ENCODE data around the gene SPC24. TPM values are rescaled to one million over a fixed set of nuclear protein-coding genes. Genes with fewer than 3 reads are reported as not detected.
"Not testable (repeated sequence)": the region's sequence is repeated elsewhere in the genome, so short reads cannot be mapped to it uniquely, and the experiment has no call there.

Gene SPC24
- total RNA-seq, 1 experiment from 2014 or later: 33.9 TPM

GRCh38 chr19:11098327-11098726, 57.3 kb downstream of the SPC24 start:
- peaks cover 95% of the 10 kb centered on the region for H3K79me2 ChIP-seq (ENCODE audit: insufficient read depth, low read length)
- no peak overlapping the region for H3K27ac ChIP-seq (ENCODE audit: low read depth, low read length)
- H3K4me1 ChIP-seq (ENCODE audit: control insufficient read depth in 1 of 2, insufficient read depth in 2 of 2, low read length in 2 of 2): peaks cover 31 to 48% of the 10 kb centered on the region in 2 experiments
- no peak for TF ChIP-seq JUND (IDR thresholded peaks at IDR 0.05)
- no peak for TF ChIP-seq EGR1 (IDR thresholded peaks at IDR 0.05; ENCODE audit: low read depth)
- TF ChIP-seq, protein P1, sequence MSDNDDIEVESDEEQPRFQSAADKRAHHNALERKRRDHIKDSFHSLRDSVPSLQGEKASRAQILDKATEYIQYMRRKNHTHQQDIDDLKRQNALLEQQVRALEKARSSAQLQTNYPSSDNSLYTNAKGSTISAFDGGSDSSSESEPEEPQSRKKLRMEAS (IDR thresholded peaks at IDR 0.05): no peak
- TF ChIP-seq SRF (IDR thresholded peaks at IDR 0.05; ENCODE audit: low read depth): no peak
- TF ChIP-seq ZNF274 (IDR thresholded peaks at IDR 0.05; ENCODE audit: low read depth, low read length): no peak
- TF ChIP-seq RAD21 (IDR thresholded peaks at IDR 0.05; ENCODE audit: low read depth): no peak
- no peak for TF ChIP-seq EZH2 (IDR thresholded peaks at IDR 0.05)
- H3K9me3 ChIP-seq (ENCODE audit: control insufficient read depth in 1 of 2, insufficient read depth in 1 of 2, low read depth in 1 of 2, low read length in 2 of 2): no peaks in the 10 kb centered on the region
- no peaks in the 10 kb centered on the region for H4K20me1 ChIP-seq (ENCODE audit: insufficient read depth)
- no peak for DNase-seq (ENCODE audit: low read depth, low spot score)
- no peak overlapping the region for H3K4me3 ChIP-seq (replicated peaks in 1 of 2; ENCODE audit: low read depth in 1 of 2, low read length in 2 of 2)
- no peak overlapping the region for H2AFZ ChIP-seq (ENCODE audit: low read depth, low read length, poor library complexity, severe bottlenecking)
- H3K4me2 ChIP-seq (ENCODE audit: low read length): no peak overlapping the region
- POLR2A ChIA-PET: no interaction called here
- H3K9ac ChIP-seq (ENCODE audit: low read length): no peak overlapping the region
- RAD21 ChIA-PET (ENCODE audit: low non-redundant PET in 1 of 2, low total read pairs in 2 of 2, uncharacterized antibody in 2 of 2, unreplicated experiment in 2 of 2): no interaction called here
- CTCF ChIA-PET: no interaction called here
- peaks cover 31 to 48% of the 10 kb centered on the region in 2 experiments for H3K36me3 ChIP-seq (ENCODE audit: control insufficient read depth in 1 of 2, insufficient read depth in 2 of 2, low read length in 2 of 2)
- H3K9me2 ChIP-seq (ENCODE audit: insufficient read depth): no peaks in the 10 kb centered on the region
- intact Hi-C loops (cut with micrococcal nuclease): loop anchor here (5.0 kb wide), 1 partner anchor 161 kb away; no protein-coding TSS in a partner anchor
- no peaks in the 10 kb centered on the region for H3K27me3 ChIP-seq (ENCODE audit: insufficient read depth, low read length)
- no TSS peak for BruUV-seq (replicated peaks)
- ATAC-seq: no peak

GRCh38 chr19:11097367-11097766, 58.2 kb downstream of the SPC24 start:
- H3K27ac ChIP-seq (ENCODE audit: low read depth, low read length); DNase-seq (ENCODE audit: low read depth, low spot score): not testable (repeated sequence)

More at GRCh38 chr19:11097367-11097766, 58.2 kb downstream of the SPC24 start:
- H3K9me3 ChIP-seq (ENCODE audit: control insufficient read depth in 1 of 2, insufficient read depth in 1 of 2, low read depth in 1 of 2, low read length in 2 of 2); BruUV-seq (replicated peaks); POLR2A ChIA-PET; H3K9ac ChIP-seq (ENCODE audit: low read length); H3K4me2 ChIP-seq (ENCODE audit: low read length); ATAC-seq; H4K20me1 ChIP-seq (ENCODE audit: insufficient read depth); CTCF ChIA-PET; H3K9me2 ChIP-seq (ENCODE audit: insufficient read depth); RAD21 ChIA-PET (ENCODE audit: low non-redundant PET in 1 of 2, low total read pairs in 2 of 2, uncharacterized antibody in 2 of 2, unreplicated experiment in 2 of 2); H3K27me3 ChIP-seq (ENCODE audit: insufficient read depth, low read length); H2AFZ ChIP-seq (ENCODE audit: low read depth, low read length, poor library complexity, severe bottlenecking); H3K4me3 ChIP-seq (replicated peaks in 1 of 2; ENCODE audit: low read depth in 1 of 2, low read length in 2 of 2): not testable (repeated sequence)
- Histone ChIP-seq H3K36me3 (ENCODE audit: control insufficient read depth in 1 of 2, insufficient read depth in 2 of 2, low read length in 2 of 2) (peaks cover 25 to 38% of the 10 kb centered on the region in 2 experiments; a peak in 3 of 4 replicates), H3K4me1 (ENCODE audit: control insufficient read depth in 1 of 2, insufficient read depth in 2 of 2, low read length in 2 of 2) (peaks cover 40 to 52% of the 10 kb centered on the region in 2 experiments), H3K79me2 (ENCODE audit: insufficient read depth, low read length) (peaks cover 95% of the 10 kb centered on the region)
- intact Hi-C loops (cut with micrococcal nuclease): loop anchor here (5.0 kb wide), 1 partner anchor 160 kb away; no protein-coding TSS in a partner anchor

Data from HCT116 (cell line).